ENCODE measurements around the gene ASGR2.

ASGR2 gene

DNA sequence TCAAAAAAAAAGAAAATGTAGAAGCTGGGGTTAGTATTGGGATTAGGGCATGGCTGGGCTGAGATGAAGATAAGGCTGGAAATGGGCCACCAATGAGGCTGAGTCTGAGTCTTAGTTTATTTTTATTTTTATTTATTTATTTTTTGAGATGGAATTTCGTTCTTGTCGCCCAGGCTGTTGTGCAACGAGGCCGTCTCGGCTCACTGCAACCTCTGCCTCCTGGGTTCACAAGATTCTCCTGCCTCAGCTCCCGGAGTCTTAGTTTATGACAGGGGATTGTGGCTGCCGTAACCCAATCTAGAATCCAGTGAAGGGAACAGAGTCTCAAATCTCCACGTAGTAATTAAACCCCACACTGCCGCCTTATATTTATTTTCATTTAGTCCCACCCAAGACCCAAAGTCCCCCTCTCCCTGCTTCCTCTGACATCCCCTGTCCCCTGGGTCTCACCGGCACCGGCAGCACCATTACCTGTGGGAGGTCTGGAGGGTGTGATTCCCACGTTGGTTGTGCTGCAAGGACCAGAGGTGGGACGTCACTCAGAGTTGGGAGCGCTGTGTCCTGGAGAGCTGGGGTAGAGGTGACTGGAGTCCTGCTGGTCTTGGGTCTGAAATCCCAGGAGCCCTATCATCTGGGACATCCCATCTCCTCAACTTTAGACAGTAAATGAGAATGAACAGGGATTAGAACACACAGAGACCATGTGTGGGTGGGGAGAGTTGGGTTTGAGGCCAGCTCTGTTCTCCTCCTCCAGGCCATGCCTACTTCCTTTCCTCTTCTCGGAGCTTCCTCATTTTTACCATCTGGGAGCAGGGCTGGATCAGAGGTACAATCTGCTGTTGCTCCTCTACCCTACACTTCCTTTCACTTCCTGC is 34.8 kb downstream of the ASGR2 start, which contains the start of gene CLEC10A:
Gene CLEC10A, minus strand, starts transcription at position 671 of the 875 bp plus-strand sequence. CDS start 1,439 bp downstream, outside the sequence.
- Histone ChIP-seq H4K8ac (ENCODE audit: low read depth, low read length) (no peak within 1 kb of the TSS), H2BK12ac (ENCODE audit: low read length) (no peak within 1 kb of the TSS), H3K4ac (ENCODE audit: low read length) (no peak within 1 kb of the TSS), H2AFZ (ENCODE audit: low read length) (no peak within 1 kb of the TSS), H3K36me3 (replicated peaks in 1 of 2; ENCODE audit: control insufficient read depth in 2 of 2, insufficient read depth in 2 of 2, low read length in 2 of 2) (no peaks in the 10 kb centered on the region), H3K18ac (ENCODE audit: low read length) (no peak within 1 kb of the TSS), H3K27ac (replicated peaks; ENCODE audit: low read length) (no peak within 1 kb of the TSS), H2AK5ac (ENCODE audit: low read depth, low read length) (no peak within 1 kb of the TSS), H2BK15ac (ENCODE audit: low read length) (no peak within 1 kb of the TSS), H4K91ac (ENCODE audit: low read depth, low read length, poor library complexity) (no peak within 1 kb of the TSS), H3K23ac (ENCODE audit: low read depth, low read length, poor library complexity) (no peak within 1 kb of the TSS), H3K79me1 (ENCODE audit: low read depth, low read length) (no peaks in the 10 kb centered on the region), H3K4me2 (ENCODE audit: insufficient read depth, low read length, poor library complexity, severe bottlenecking) (no peak within 1 kb of the TSS), H3K9me3 (replicated peaks in 1 of 2; ENCODE audit: control insufficient read depth in 2 of 2, insufficient read depth in 1 of 2, low read depth in 1 of 2, low read length in 2 of 2) (no peaks in the 10 kb centered on the region), H3K14ac (ENCODE audit: low read length) (no peak within 1 kb of the TSS), H3K9ac (ENCODE audit: low read depth, low read length, poor library complexity) (no peak within 1 kb of the TSS), H3K27me3 (ENCODE audit: control insufficient read depth in 3 of 3, insufficient read depth in 3 of 3, low read depth in 1 of 3, low read length in 3 of 3) (peaks cover 0 to 13% (median 0%) of the 10 kb centered on the region in 3 experiments), H2BK5ac (ENCODE audit: low read length) (no peak within 1 kb of the TSS), H3K4me3 (ENCODE audit: low read length in 2 of 2) (no peak within 1 kb of the TSS), H2BK120ac (ENCODE audit: low read depth, low read length) (no peak within 1 kb of the TSS), H3K4me1 (ENCODE audit: control insufficient read depth in 2 of 2, insufficient read depth in 1 of 2, low read depth in 1 of 2, low read length in 2 of 2) (no peaks in the 10 kb centered on the region)
- no peak for DNase-seq (ENCODE audit: low spot score)
- no CpG with 5 or more reads among the region's 15 CpGs for WGBS, 2 donors (ENCODE audit: extremely low coverage in 2 of 2, insufficient read length in 2 of 2, insufficient replicate concordance in 1 of 2)

DNA sequence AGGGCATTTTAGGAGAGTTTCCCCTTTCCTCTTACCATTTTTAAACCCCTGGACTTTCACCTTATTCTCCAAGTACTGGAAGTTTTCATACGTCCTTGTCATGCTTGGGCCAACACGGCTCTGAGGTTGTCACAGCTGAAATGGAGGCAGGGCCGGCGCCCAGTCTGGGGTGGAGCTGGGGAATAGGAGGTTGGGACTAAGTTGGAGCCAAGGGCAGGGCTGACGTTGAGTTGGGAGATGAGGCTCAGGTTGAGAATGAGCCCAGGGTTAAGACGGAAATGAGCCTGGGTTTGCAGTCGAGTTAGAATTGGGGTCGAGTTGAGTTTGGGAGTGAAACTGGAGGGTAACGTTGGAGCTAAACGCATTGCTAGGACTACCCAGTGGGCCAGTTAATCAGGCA is 35.9 kb downstream of the ASGR2 start:
- Histone ChIP-seq H2AK5ac (ENCODE audit: low read depth, low read length) (no peak overlapping the region), H3K4me3 (ENCODE audit: low read length in 2 of 2) (no peak overlapping the region), H3K4ac (ENCODE audit: low read length) (no peak overlapping the region)

DNA sequence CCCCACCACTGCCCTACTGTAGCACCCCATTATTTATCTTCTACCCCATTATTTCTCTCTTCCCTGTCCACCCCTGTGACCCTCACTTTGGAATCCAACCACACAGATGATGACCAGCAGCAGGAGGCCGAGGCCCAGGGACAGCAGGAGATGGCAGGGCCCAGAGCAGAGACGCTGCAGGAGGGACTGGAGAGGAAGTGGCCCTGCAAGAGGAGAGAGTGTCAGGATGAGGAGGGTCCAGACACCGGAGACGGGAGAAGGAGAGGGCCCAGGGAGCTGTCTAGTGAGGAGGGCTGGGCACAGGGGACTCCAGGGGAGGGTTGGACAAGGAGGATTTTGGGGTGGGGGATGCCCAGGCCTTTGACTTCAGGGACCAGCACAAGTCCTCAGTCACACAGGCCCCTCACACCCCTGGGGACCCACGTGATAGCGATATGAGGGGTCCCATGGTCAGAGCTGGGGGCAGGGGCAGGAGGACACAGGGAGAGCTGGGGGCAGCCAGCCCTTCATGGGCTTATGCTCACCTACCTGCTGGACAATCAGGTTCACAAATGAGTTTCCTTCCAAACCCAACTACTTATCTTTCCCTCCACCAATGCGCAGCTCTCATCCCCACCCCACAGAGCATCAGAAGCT is 36.6 kb downstream of the ASGR2 start:
- peaks cover 0 to 13% (median 0%) of the 10 kb centered on the region in 3 experiments for H3K27me3 ChIP-seq (ENCODE audit: control insufficient read depth in 3 of 3, insufficient read depth in 3 of 3, low read depth in 1 of 3, low read length in 3 of 3)
- H3K9me3 ChIP-seq (replicated peaks in 1 of 2; ENCODE audit: control insufficient read depth in 2 of 2, insufficient read depth in 1 of 2, low read depth in 1 of 2, low read length in 2 of 2), result no peaks in the 10 kb centered on the region
- no peak overlapping the region for H3K18ac ChIP-seq (ENCODE audit: low read length)
- no peak overlapping the region for H2BK5ac ChIP-seq (ENCODE audit: low read length)
- no peak overlapping the region for H4K8ac ChIP-seq (ENCODE audit: low read depth, low read length)
- WGBS, 2 donors (ENCODE audit: extremely low coverage in 2 of 2, insufficient read length in 2 of 2, insufficient replicate concordance in 1 of 2), result no CpG with 5 or more reads among the region's 7 CpGs
- no peak overlapping the region for H4K91ac ChIP-seq (ENCODE audit: low read depth, low read length, poor library complexity)
- H2BK15ac ChIP-seq (ENCODE audit: low read length), result no peak overlapping the region
- H3K4me1 ChIP-seq (ENCODE audit: control insufficient read depth in 2 of 2, insufficient read depth in 1 of 2, low read depth in 1 of 2, low read length in 2 of 2), result no peaks in the 10 kb centered on the region
- no peaks in the 10 kb centered on the region for H3K36me3 ChIP-seq (replicated peaks in 1 of 2; ENCODE audit: control insufficient read depth in 2 of 2, insufficient read depth in 2 of 2, low read length in 2 of 2)
- H3K4me3 ChIP-seq (ENCODE audit: low read length in 2 of 2), result no peak overlapping the region
- no peak overlapping the region for H2AFZ ChIP-seq (ENCODE audit: low read length)
- no peak overlapping the region for H2BK12ac ChIP-seq (ENCODE audit: low read length)
- no peak overlapping the region for H2BK120ac ChIP-seq (ENCODE audit: low read depth, low read length)
- DNase-seq (ENCODE audit: low spot score), result no peak
- H2AK5ac ChIP-seq (ENCODE audit: low read depth, low read length), result no peak overlapping the region
- H3K14ac ChIP-seq (ENCODE audit: low read length), result no peak overlapping the region
- no peak overlapping the region for H3K9ac ChIP-seq (ENCODE audit: low read depth, low read length, poor library complexity)
- H3K27ac ChIP-seq (replicated peaks; ENCODE audit: low read length), result no peak overlapping the region
- no peak overlapping the region for H3K23ac ChIP-seq (ENCODE audit: low read depth, low read length, poor library complexity)
- H3K79me1 ChIP-seq (ENCODE audit: low read depth, low read length), result no peaks in the 10 kb centered on the region
- no peak overlapping the region for H3K4ac ChIP-seq (ENCODE audit: low read length)
- H3K4me2 ChIP-seq (ENCODE audit: insufficient read depth, low read length, poor library complexity, severe bottlenecking), result no peak overlapping the region

More for the DNA sequence above, 35.9 kb downstream of the ASGR2 start:
- Histone ChIP-seq H3K36me3 (replicated peaks in 1 of 2; ENCODE audit: control insufficient read depth in 2 of 2, insufficient read depth in 2 of 2, low read length in 2 of 2) (no peaks in the 10 kb centered on the region), H3K18ac (ENCODE audit: low read length) (no peak overlapping the region), H4K8ac (ENCODE audit: low read depth, low read length) (no peak overlapping the region), H2BK5ac (ENCODE audit: low read length) (no peak overlapping the region), H3K4me1 (ENCODE audit: control insufficient read depth in 2 of 2, insufficient read depth in 1 of 2, low read depth in 1 of 2, low read length in 2 of 2) (no peaks in the 10 kb centered on the region), H3K14ac (ENCODE audit: low read length) (no peak overlapping the region), H2AFZ (ENCODE audit: low read length) (no peak overlapping the region), H3K9ac (ENCODE audit: low read depth, low read length, poor library complexity) (peak overlapping the region; percentile 0), H3K9me3 (replicated peaks in 1 of 2; ENCODE audit: control insufficient read depth in 2 of 2, insufficient read depth in 1 of 2, low read depth in 1 of 2, low read length in 2 of 2) (no peaks in the 10 kb centered on the region), H2BK120ac (ENCODE audit: low read depth, low read length) (no peak overlapping the region), H3K27me3 (ENCODE audit: control insufficient read depth in 3 of 3, insufficient read depth in 3 of 3, low read depth in 1 of 3, low read length in 3 of 3) (peaks cover 0 to 13% (median 0%) of the 10 kb centered on the region in 3 experiments), H3K79me1 (ENCODE audit: low read depth, low read length) (no peaks in the 10 kb centered on the region), H2BK12ac (ENCODE audit: low read length) (no peak overlapping the region), H3K27ac (replicated peaks; ENCODE audit: low read length) (no peak overlapping the region), H3K4me2 (ENCODE audit: insufficient read depth, low read length, poor library complexity, severe bottlenecking) (no peak overlapping the region), H4K91ac (ENCODE audit: low read depth, low read length, poor library complexity) (no peak overlapping the region), H3K23ac (ENCODE audit: low read depth, low read length, poor library complexity) (no peak overlapping the region), H2BK15ac (ENCODE audit: low read length) (no peak overlapping the region)
- WGBS, 2 donors (ENCODE audit: extremely low coverage in 2 of 2, insufficient read length in 2 of 2, insufficient replicate concordance in 1 of 2), result no CpG with 5 or more reads among the region's 10 CpGs
- DNase-seq (ENCODE audit: low spot score), result no peak

DNA sequence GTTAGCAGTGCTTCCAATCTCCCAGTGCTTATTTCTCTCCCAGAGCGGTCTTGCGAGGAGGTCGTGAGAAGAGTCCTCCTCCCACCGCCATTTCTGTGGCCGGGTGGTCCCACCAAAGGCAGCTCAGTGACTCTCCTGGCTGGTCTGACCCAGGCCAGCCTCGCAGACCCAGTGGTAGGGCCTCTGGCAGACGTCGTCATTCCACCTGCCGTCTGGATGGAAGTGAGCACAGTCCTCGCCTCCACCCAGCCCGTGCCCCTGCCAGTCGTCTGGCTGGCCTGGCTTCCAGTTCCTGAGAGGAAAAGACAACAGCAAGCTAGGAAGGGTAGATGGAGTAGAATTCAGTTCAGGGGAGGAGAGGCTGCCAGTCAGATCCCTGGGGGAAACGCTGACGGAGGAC is 39.7 kb downstream of the ASGR2 start:
- Histone ChIP-seq H2BK120ac (ENCODE audit: low read depth, low read length) (no peak overlapping the region), H2BK15ac (ENCODE audit: low read length) (no peak overlapping the region), H3K14ac (ENCODE audit: low read length) (no peak overlapping the region), H3K23ac (ENCODE audit: low read depth, low read length, poor library complexity) (no peak overlapping the region), H3K27me3 (ENCODE audit: control insufficient read depth in 3 of 3, insufficient read depth in 3 of 3, low read depth in 1 of 3, low read length in 3 of 3) (peaks cover 0 to 24% (median 0%) of the 10 kb centered on the region in 3 experiments), H3K79me1 (ENCODE audit: low read depth, low read length) (no peaks in the 10 kb centered on the region), H4K91ac (ENCODE audit: low read depth, low read length, poor library complexity) (no peak overlapping the region), H2AFZ (ENCODE audit: low read length) (no peak overlapping the region), H3K4me1 (ENCODE audit: control insufficient read depth in 2 of 2, insufficient read depth in 1 of 2, low read depth in 1 of 2, low read length in 2 of 2) (no peaks in the 10 kb centered on the region), H3K27ac (replicated peaks; ENCODE audit: low read length) (no peak overlapping the region), H2BK12ac (ENCODE audit: low read length) (no peak overlapping the region), H3K9me3 (replicated peaks in 1 of 2; ENCODE audit: control insufficient read depth in 2 of 2, insufficient read depth in 1 of 2, low read depth in 1 of 2, low read length in 2 of 2) (peaks cover 0 to 2% of the 10 kb centered on the region in 2 donors), H3K4ac (ENCODE audit: low read length) (no peak overlapping the region), H2AK5ac (ENCODE audit: low read depth, low read length) (no peak overlapping the region), H3K4me2 (ENCODE audit: insufficient read depth, low read length, poor library complexity, severe bottlenecking) (no peak overlapping the region), H3K18ac (ENCODE audit: low read length) (no peak overlapping the region), H3K9ac (ENCODE audit: low read depth, low read length, poor library complexity) (no peak overlapping the region), H2BK5ac (ENCODE audit: low read length) (no peak overlapping the region), H3K36me3 (replicated peaks in 1 of 2; ENCODE audit: control insufficient read depth in 2 of 2, insufficient read depth in 2 of 2, low read length in 2 of 2) (no peaks in the 10 kb centered on the region), H4K8ac (ENCODE audit: low read depth, low read length) (no peak overlapping the region), H3K4me3 (ENCODE audit: low read length in 2 of 2) (no peak overlapping the region)
- no peak for DNase-seq (ENCODE audit: low spot score)
- whole genome bisulfite sequencing, 2 donors (ENCODE audit: extremely low coverage in 2 of 2, insufficient read length in 2 of 2, insufficient replicate concordance in 1 of 2), result no CpG with 5 or more reads among the region's 14 CpGs
